ENCODE measurements around the gene DNAAF3.

Gene DNAAF3

GRCh38 chr19:55116232-55116858 is 50.1 kb downstream of the DNAAF3 start:
- peak; percentile 23 for DNase-seq (ENCODE audit: low read depth)

- DNase-seq (ENCODE audit: low read depth): no peak
These were observed 50.9 kb downstream of the DNAAF3 start for GRCh38 chr19:55115446-55116065.

- DNase-seq (ENCODE audit: low read depth): no peak
These were observed 51.8 kb downstream of the DNAAF3 start for GRCh38 chr19:55114566-55115145.

- no peak for DNase-seq (ENCODE audit: low read depth)
These were observed 52.8 kb downstream of the DNAAF3 start for GRCh38 chr19:55113570-55114039.

GRCh38 chr19:55112777-55113569 is 53.4 kb downstream of the DNAAF3 start:
- no peak for DNase-seq (ENCODE audit: low read depth)

- DNase-seq (ENCODE audit: low read depth): no peak
These were observed 54.1 kb downstream of the DNAAF3 start for GRCh38 chr19:55112246-55112776.

GRCh38 chr19:55111238-55111831 is 55.1 kb downstream of the DNAAF3 start:
- DNase-seq (ENCODE audit: low read depth): no peak

- DNase-seq (ENCODE audit: low read depth): no peak
These were observed 56.7 kb downstream of the DNAAF3 start for GRCh38 chr19:55109527-55110291.

All from activated T-helper 1 cell treated with Interleukin-2 at 50 U/mL for 16 hours (primary cell).